IMR-90 (cell line): ENCODE data around the gene DACH1. TPM values are rescaled to one million over a fixed set of nuclear protein-coding genes. Genes with fewer than 3 reads are reported as not detected.

Experiments used
- ATAC-seq: fragments of 200-7000 bp; cut with Tn5 transposase; 2 replicates; pipeline ENCODE4 v1.9.1; 2020; ENCODE audit warnings: low read depth, mild to moderate bottlenecking, moderate library complexity
- BruUV-seq: library from RNA; stranded (reverse); fragments of 400-500 nt; replicated peaks from 2 replicates; lab custom pipeline; 2021; lab: Mats Ljungman, UMichigan
- CTCF ChIA-PET: fragments of 300-600 bp; formaldehyde crosslinking; extraction: SDS; loops from one replicate; lab custom pipeline; 2021; ENCODE audit warnings: antibody characterized with exemption; lab: Yijun Ruan, JAX
- POLR2A ChIA-PET: fragments of 300-600 bp; sonication (Branson Sonifier 250); formaldehyde crosslinking; loops from one replicate; lab custom pipeline; 2022; ENCODE audit warnings: antibody characterized with exemption; ENCODE audit not compliant: unreplicated experiment; lab: Charles Lee
- DNase-seq: peaks from one replicate; pipeline ENCODE4 v3.0.0; 2013
- H2AFZ ChIP-seq: replicated peaks from 2 replicates; pipeline ENCODE3; 2013; ENCODE audit warnings: low read length, mild to moderate bottlenecking; ENCODE audit not compliant: poor library complexity
- H2AK5ac ChIP-seq: 2 replicates; pipeline ENCODE4 v1.6.1; 2013; ENCODE audit warnings: low read depth, low read length, inconsistent platforms
- H2AK9ac ChIP-seq: replicated peaks from 2 replicates; pipeline ENCODE3; 2013; ENCODE audit warnings: mild to moderate bottlenecking, low read depth, low read length, moderate library complexity; ENCODE audit not compliant: poor library complexity
- H2BK120ac ChIP-seq: 2 replicates; pipeline ENCODE4 v1.6.1; 2013; ENCODE audit warnings: low read depth, low read length, inconsistent platforms
- H2BK15ac ChIP-seq: 3 replicates; pipeline ENCODE4 v1.6.1; 2013; ENCODE audit warnings: low read depth, low read length, inconsistent platforms
- H2BK20ac ChIP-seq: 2 replicates; pipeline ENCODE4 v1.6.1; 2013; ENCODE audit warnings: low read depth, mild to moderate bottlenecking, inconsistent platforms, low read length, moderate library complexity
- H2BK5ac ChIP-seq: 2 replicates; pipeline ENCODE4 v1.6.1; 2013; ENCODE audit warnings: mild to moderate bottlenecking, low read depth, low read length, inconsistent platforms; ENCODE audit not compliant: poor library complexity, severe bottlenecking
- H3K14ac ChIP-seq: replicated peaks from 2 replicates; pipeline ENCODE4 v1.6.1; 2013; ENCODE audit warnings: low read depth, low read length, inconsistent platforms
- H3K18ac ChIP-seq: 2 replicates; pipeline ENCODE4 v1.6.1; 2013; ENCODE audit warnings: low read depth, low read length, control low read depth
- H3K23ac ChIP-seq: 2 replicates; pipeline ENCODE4 v1.6.1; 2013; ENCODE audit warnings: low read depth, low read length, inconsistent platforms
- H3K27ac ChIP-seq: 2 replicates; pipeline ENCODE4 v1.5.1; 2013; ENCODE audit warnings: mild to moderate bottlenecking, control low read depth, low read length; ENCODE audit not compliant: insufficient read depth
- H3K27me3 ChIP-seq: 2 replicates; pipeline ENCODE4 v1.6.1; 2013; ENCODE audit warnings: low read length; ENCODE audit not compliant: control insufficient read depth, insufficient read depth
- H3K36me3 ChIP-seq: 2 replicates; pipeline ENCODE4 v1.6.1; 2013; ENCODE audit warnings: low read length, mixed read lengths; ENCODE audit not compliant: control insufficient read depth, insufficient read depth
- H3K4ac ChIP-seq: 2 replicates; pipeline ENCODE4 v1.6.1; 2013; ENCODE audit warnings: low read depth, low read length, inconsistent platforms
- H3K4me1 ChIP-seq: 2 replicates; pipeline ENCODE4 v1.6.1; 2013; ENCODE audit warnings: low read length, mixed read lengths; ENCODE audit not compliant: control insufficient read depth, insufficient read depth
- H3K4me2 ChIP-seq: 2 replicates; pipeline ENCODE4 v1.6.1; 2013; ENCODE audit warnings: low read depth, mild to moderate bottlenecking, control low read depth, low read length, moderate library complexity
- H3K4me3 ChIP-seq: 2 replicates; pipeline ENCODE4 v1.5.1; 2013; ENCODE audit warnings: low read depth, mild to moderate bottlenecking, control low read depth, low read length, moderate library complexity; ENCODE audit not compliant: insufficient read depth
- H3K56ac ChIP-seq: 2 replicates; pipeline ENCODE4 v1.6.1; 2013; ENCODE audit warnings: low read length, inconsistent platforms; ENCODE audit not compliant: insufficient read depth; ENCODE audit errors: extremely low read depth
- H3K79me1 ChIP-seq, 2 experiments: 2 replicates each; pipeline ENCODE4 v1.6.1; 2013; ENCODE audit warnings: low read length in 2 of 2, inconsistent platforms in 1 of 2, low read depth in 1 of 2
- H3K9ac ChIP-seq: 2 replicates; pipeline ENCODE4 v1.6.1; 2013; ENCODE audit warnings: low read depth, low read length, control low read depth
- H3K9me1 ChIP-seq: 2 replicates; pipeline ENCODE4 v1.6.1; 2013; ENCODE audit warnings: low read length, inconsistent platforms; ENCODE audit not compliant: insufficient read depth
- H3K9me3 ChIP-seq: 2 replicates; pipeline ENCODE4 v1.6.1; 2013; ENCODE audit warnings: low read length; ENCODE audit not compliant: control insufficient read depth, insufficient read depth
- H4K20me1 ChIP-seq: 2 replicates; pipeline ENCODE4 v1.6.1; 2013; ENCODE audit warnings: low read length, inconsistent platforms; ENCODE audit not compliant: insufficient read depth
- H4K5ac ChIP-seq: 2 replicates; pipeline ENCODE4 v1.6.1; 2013; ENCODE audit warnings: mild to moderate bottlenecking, low read depth, low read length, control low read depth
- H4K8ac ChIP-seq, 2 experiments: 2 replicates each; pipeline ENCODE4 v1.6.1; 2013; ENCODE audit warnings: low read depth in 2 of 2, low read length in 2 of 2, control low read depth in 1 of 2, inconsistent platforms in 1 of 2
- H4K91ac ChIP-seq: 2 replicates; pipeline ENCODE4 v1.6.1; 2013; ENCODE audit warnings: low read depth, low read length, inconsistent platforms; ENCODE audit not compliant: insufficient read depth
- CHD1 ChIP-seq: IDR thresholded peaks from 2 replicates; pipeline ENCODE4 v1.6.1; 2012; ENCODE audit warnings: low read depth, low read length, improper control_type of control experiment
- MXI1 ChIP-seq: IDR thresholded peaks from 2 replicates; pipeline ENCODE4 v1.6.1; 2012; ENCODE audit warnings: low read depth, mild to moderate bottlenecking, low read length, moderate library complexity, borderline replicate concordance
- NFE2L2 ChIP-seq: fragments of 150-350 bp; IDR thresholded peaks from 2 replicates; pipeline ENCODE4 v1.6.1; 2016; ENCODE audit warnings: low read depth, mild to moderate bottlenecking, low read length
- POLR2A ChIP-seq: IDR thresholded peaks from 2 replicates; pipeline ENCODE4 v1.6.1; 2012; ENCODE audit warnings: mild to moderate bottlenecking, low read depth, low read length
- RAD21 ChIP-seq: IDR thresholded peaks from 2 replicates; pipeline ENCODE4 v1.6.1; 2012; ENCODE audit warnings: low read length, improper control_type of control experiment
- RFX5 ChIP-seq: IDR thresholded peaks from 2 replicates; pipeline ENCODE4 v1.8.0; 2012; ENCODE audit warnings: low read depth, mild to moderate bottlenecking, low read length, moderate library complexity
- SMC3 ChIP-seq: fragments of 150-350 bp; IDR thresholded peaks from 2 replicates; pipeline ENCODE4 v1.6.1; 2016; ENCODE audit warnings: low read depth, mild to moderate bottlenecking, antibody characterized with exemption, low read length, moderate library complexity
- WGBS, 2 experiments: methylation state at CpG; one replicate each; pipeline versions ENCODE4 v1.1.5 to v1.1.7; 2013; ENCODE audit warnings: missing lambda C conversion rate in 2 of 2; ENCODE audit not compliant: insufficient read length in 1 of 2; ENCODE audit errors: extremely low coverage in 2 of 2; 5-methylcytosine and 5-hydroxymethylcytosine counted together
- dilution Hi-C: fragments of 300-500 bp; cut with HindIII; formaldehyde crosslinking; loops from one replicate; pipeline ENCODE4 v1.14.3; 2018; ENCODE audit warnings: low sequenced_read_pairs; ENCODE audit not compliant: unreplicated experiment
- in situ Hi-C: fragments of 300-500 bp; cut with MboI; formaldehyde crosslinking; loops from 3 replicates; pipeline ENCODE4 v1.14.3; 2019; ENCODE audit warnings: low sequenced_read_pairs, inconsistent platforms, mixed read lengths
- intact Hi-C: fragments of 100-400 bp; cut with micrococcal nuclease; formaldehyde crosslinking; loops from 2 replicates; pipeline ENCODE4 v1.10.0; 2022
- polyA plus RNA-seq, 3 experiments: library from polyadenylated mRNA; depleted of rRNA; stranded (reverse); fragments of >200 nt; gene quantifications; 2 replicates each; pipeline ENCODE4 v1.2.3, GENCODE V29; 2012; ENCODE audit warnings: low replicate concordance in 1 of 3
- total RNA-seq: library from RNA; depleted of rRNA; stranded (reverse); fragments of >200 nt; gene quantifications from 2 replicates; pipeline ENCODE4 v1.2.3, GENCODE V29; 2012
- TF ChIP-seq, protein P1 (sequence below): conservative IDR thresholded peaks from 2 replicates; pipeline ENCODE4 v1.5.1; 2012; ENCODE audit warnings: mild to moderate bottlenecking, low read depth, low read length, improper control_type of control experiment

DACH1 gene
- total and polyA plus RNA-seq, 2 of the 4 experiments (the other 2 are of a cell fraction), result not detected

DNA sequence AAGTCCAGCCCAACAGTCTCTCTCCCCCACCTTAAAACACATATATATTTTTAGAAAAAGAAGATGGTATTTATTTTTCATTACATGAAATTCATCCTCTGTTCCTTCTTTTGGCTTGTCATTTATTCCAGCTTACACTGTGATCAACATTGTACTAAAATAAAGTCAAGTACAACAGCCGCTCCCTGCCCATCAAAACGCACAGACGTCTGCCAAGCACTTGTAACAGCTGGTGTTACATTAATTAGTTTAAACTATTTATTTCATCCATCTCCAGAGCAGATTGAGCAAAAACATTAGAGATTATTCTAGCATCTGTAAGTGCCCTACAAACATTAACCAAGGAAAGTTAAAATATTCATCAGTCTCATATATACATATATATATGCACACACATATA, 350.5 kb downstream of the DACH1 start:
- Histone ChIP-seq H3K4ac (no peak overlapping the region), H2AK5ac (no peak overlapping the region), H3K27me3 (no peaks in the 10 kb centered on the region), H3K9ac (no peak overlapping the region), H4K91ac (no peak overlapping the region), H2BK20ac (no peak overlapping the region), H3K27ac (no peak overlapping the region), H3K56ac (no peak overlapping the region), H3K23ac (no peak overlapping the region), H2BK5ac (no peak overlapping the region), H2BK15ac (no peak overlapping the region), H3K79me1 (no peaks in the 10 kb centered on the region), H3K18ac (no peak overlapping the region), H3K36me3 (no peaks in the 10 kb centered on the region), H3K14ac (no peak overlapping the region), H3K9me3 (no peaks in the 10 kb centered on the region), H2AK9ac (no peak overlapping the region), H2BK120ac (no peak overlapping the region), H2AFZ (no peak overlapping the region), H4K8ac (no peak overlapping the region), H3K4me2 (no peak overlapping the region), H3K4me1 (no peaks in the 10 kb centered on the region), H4K5ac (no peak overlapping the region), H3K9me1 (no peaks in the 10 kb centered on the region), H3K4me3 (no peak overlapping the region), H4K20me1 (no peaks in the 10 kb centered on the region)
- POLR2A ChIA-PET, result no interaction called here
- DNase-seq (no peak), ATAC-seq (no peak)
- CTCF ChIA-PET, result no interaction called here
- dilution Hi-C loops, result no loop called here
- in situ Hi-C loops, result no loop called here
- intact Hi-C loops, result no loop called here
- TF ChIP-seq SMC3 (no peak), POLR2A (no peak), MXI1 (no peak), RAD21 (no peak), NFE2L2 (no peak), RFX5 (no peak), CHD1 (no peak)
- TF ChIP-seq, protein P1, sequence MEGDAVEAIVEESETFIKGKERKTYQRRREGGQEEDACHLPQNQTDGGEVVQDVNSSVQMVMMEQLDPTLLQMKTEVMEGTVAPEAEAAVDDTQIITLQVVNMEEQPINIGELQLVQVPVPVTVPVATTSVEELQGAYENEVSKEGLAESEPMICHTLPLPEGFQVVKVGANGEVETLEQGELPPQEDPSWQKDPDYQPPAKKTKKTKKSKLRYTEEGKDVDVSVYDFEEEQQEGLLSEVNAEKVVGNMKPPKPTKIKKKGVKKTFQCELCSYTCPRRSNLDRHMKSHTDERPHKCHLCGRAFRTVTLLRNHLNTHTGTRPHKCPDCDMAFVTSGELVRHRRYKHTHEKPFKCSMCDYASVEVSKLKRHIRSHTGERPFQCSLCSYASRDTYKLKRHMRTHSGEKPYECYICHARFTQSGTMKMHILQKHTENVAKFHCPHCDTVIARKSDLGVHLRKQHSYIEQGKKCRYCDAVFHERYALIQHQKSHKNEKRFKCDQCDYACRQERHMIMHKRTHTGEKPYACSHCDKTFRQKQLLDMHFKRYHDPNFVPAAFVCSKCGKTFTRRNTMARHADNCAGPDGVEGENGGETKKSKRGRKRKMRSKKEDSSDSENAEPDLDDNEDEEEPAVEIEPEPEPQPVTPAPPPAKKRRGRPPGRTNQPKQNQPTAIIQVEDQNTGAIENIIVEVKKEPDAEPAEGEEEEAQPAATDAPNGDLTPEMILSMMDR, result no peak
- no TSS peak for BruUV-seq
- WGBS, 2 experiments, result no CpG with 5 or more reads among the region's 3 CpGs
